B cell (primary cell): ENCODE measurements around the gene ARHGAP6. TPM values are rescaled to one million over a fixed set of nuclear protein-coding genes. Genes with fewer than 3 reads are reported as not detected.

Source experiments
- ATAC-seq: fragments of 200-7000 bp; cut with Tn5 transposase; one replicate; pipeline ENCODE4 v1.10.0; 2021; ENCODE audit warnings: low read depth, mild to moderate bottlenecking, moderate number of reproducible peaks, moderate library complexity
- CTCF ChIA-PET: fragments of 350-600 bp; sonication (Branson Sonifier 250); formaldehyde crosslinking; loops from one replicate; lab custom pipeline; 2021; ENCODE audit warnings: antibody characterized with exemption, inconsistent platforms; lab: Charles Lee
- POLR2A ChIA-PET: fragments of 350-600 bp; sonication (Branson Sonifier 250); formaldehyde crosslinking; loops from one replicate; lab custom pipeline; 2021; ENCODE audit warnings: antibody characterized with exemption; lab: Charles Lee
- DNase-seq: peaks from one replicate; pipeline ENCODE4 v3.0.0; 2013
- H2AFZ ChIP-seq: 2 replicates; pipeline ENCODE4 v1.6.1; 2012; ENCODE audit warnings: mild to moderate bottlenecking, low read depth, low read length; ENCODE audit not compliant: insufficient read depth, poor library complexity, severe bottlenecking
- H3K27ac ChIP-seq, 2 donors: 1 replicate in 1 of 2; 2 replicates in 1 of 2; pipeline ENCODE4 v1.5.1; 2012 to 2013; ENCODE audit warnings: low read length in 2 of 2, mild to moderate bottlenecking in 2 of 2, moderate library complexity in 1 of 2
- H3K27me3 ChIP-seq, 4 experiments: fragments of 200-600 bp in 1 of 4; sonication (generic) in 1 of 4; replicated peaks in 1 of 4; 1 replicate in 2 of 4; 2 replicates in 2 of 4; pipeline versions ENCODE4 v1.6.1 to v1.7.0; 2013 to 2016; ENCODE audit warnings: low read length in 3 of 4, mild to moderate bottlenecking in 2 of 4, mixed read lengths in 1 of 4, moderate library complexity in 1 of 4; ENCODE audit not compliant: insufficient read depth in 4 of 4, control insufficient read depth in 3 of 4; ENCODE audit errors: control extremely low read depth in 1 of 4
- H3K36me3 ChIP-seq, 2 experiments: replicated peaks in 1 of 2; 1 replicate in 1 of 2; 2 replicates in 1 of 2; pipeline versions ENCODE4 v1.6.1 to v1.7.1; 2013; ENCODE audit warnings: low read length in 1 of 2; ENCODE audit not compliant: insufficient read depth in 2 of 2, control insufficient read depth in 1 of 2; ENCODE audit errors: control extremely low read depth in 1 of 2, extremely low read depth in 1 of 2
- H3K4me1 ChIP-seq, 2 donors: fragments of 200-600 bp in 1 of 2; sonication (generic) in 1 of 2; 1 replicate in 1 of 2; 2 replicates in 1 of 2; pipeline versions ENCODE4 v1.5.1 to v1.6.1; 2013 to 2017; ENCODE audit warnings: low read length in 2 of 2; ENCODE audit not compliant: control insufficient read depth in 2 of 2, insufficient read depth in 2 of 2
- H3K4me2 ChIP-seq: replicated peaks from 2 replicates; pipeline ENCODE3; 2012; ENCODE audit warnings: mild to moderate bottlenecking, low read depth, low read length; ENCODE audit not compliant: poor library complexity, severe bottlenecking
- H3K4me3 ChIP-seq, 5 experiments: fragments of 200-600 bp in 1 of 5; sonication (generic) in 1 of 5; 1 replicate in 3 of 5; 2 replicates in 2 of 5; pipeline versions ENCODE4 v1.5.1 to v1.7.0; 2011 to 2016; ENCODE audit warnings: low read length in 4 of 5, mild to moderate bottlenecking in 4 of 5, low read depth in 2 of 5, control low read depth in 1 of 5, moderate library complexity in 1 of 5; ENCODE audit not compliant: insufficient read depth in 1 of 5; ENCODE audit errors: control extremely low read depth in 1 of 5, extremely low read depth in 1 of 5
- H3K79me2 ChIP-seq: fragments of 200-600 bp; sonication (generic); one replicate; pipeline ENCODE4 v1.6.0; 2016; ENCODE audit warnings: low read length; ENCODE audit not compliant: control insufficient read depth, insufficient read depth
- H3K9ac ChIP-seq: fragments of 200-600 bp; sonication (generic); 2 replicates; pipeline ENCODE4 v1.6.1; 2017; ENCODE audit warnings: mild to moderate bottlenecking, low read length, moderate library complexity
- H3K9me3 ChIP-seq, 3 donors: one replicate each; pipeline versions ENCODE4 v1.6.1 to v1.7.1; 2013; ENCODE audit warnings: low read length in 2 of 3; ENCODE audit not compliant: control insufficient read depth in 2 of 3, insufficient read depth in 1 of 3; ENCODE audit errors: control extremely low read depth in 1 of 3
- H4K20me1 ChIP-seq: 2 replicates; pipeline ENCODE4 v1.6.0; 2012; ENCODE audit warnings: mild to moderate bottlenecking, low read length; ENCODE audit not compliant: insufficient read depth, control insufficient read depth, poor library complexity, severe bottlenecking
- H3K27ac Mint-ChIP-seq: one replicate; pipeline ENCODE4 v1.8.0; 2021; ENCODE audit warnings: mixed read lengths
- H3K27me3 Mint-ChIP-seq: one replicate; pipeline ENCODE4 v1.8.0; 2021; ENCODE audit warnings: mixed read lengths
- H3K4me1 Mint-ChIP-seq: one replicate; pipeline ENCODE4 v1.8.0; 2021; ENCODE audit warnings: mixed read lengths
- H3K4me3 Mint-ChIP-seq: one replicate; pipeline ENCODE4 v1.8.0; 2021; ENCODE audit warnings: mixed read lengths
- H3K9me3 Mint-ChIP-seq: one replicate; pipeline ENCODE4 v1.8.0; 2022; ENCODE audit warnings: mixed read lengths; ENCODE audit not compliant: insufficient read depth
- EZH2 ChIP-seq: IDR thresholded peaks from 2 replicates; pipeline ENCODE4 v1.6.1; 2012; ENCODE audit warnings: borderline replicate concordance, low read depth, mild to moderate bottlenecking, moderate library complexity, low read length; ENCODE audit not compliant: insufficient read depth, poor library complexity, severe bottlenecking
- WGBS: methylation state at CpG from one replicate; pipeline ENCODE4 v1.1.5; 2013; ENCODE audit warnings: missing lambda C conversion rate; ENCODE audit not compliant: insufficient coverage; 5-methylcytosine and 5-hydroxymethylcytosine counted together
- intact Hi-C: fragments of 100-400 bp; cut with micrococcal nuclease; formaldehyde crosslinking; loops from one replicate; pipeline ENCODE4 v1.10.0; 2022
- polyA plus RNA-seq: library from polyadenylated mRNA; depleted of rRNA; stranded (reverse); fragments of >200 nt; gene quantifications from 2 replicates; pipeline ENCODE4 v1.2.3, GENCODE V29; 2012
- total RNA-seq, 2 donors: library from RNA; stranded (reverse); fragments of 120-200 nt in 1 of 2; gene quantifications; 1 replicate in 1 of 2; 2 replicates in 1 of 2; pipeline versions ENCODE4 v1.2.3 to v1.2.4, GENCODE V29; 2013 to 2022
- TF ChIP-seq, protein P1 (sequence below): fragments of 200-600 bp; IDR thresholded peaks from one replicate; pipeline ENCODE4 v1.8.0; 2022; ENCODE audit warnings: antibody characterized with exemption, mild to moderate bottlenecking

The ARHGAP6 gene
- total and polyA plus RNA-seq, 2 donors (not counting 1 experiment from before 2014, with no cell fraction given) = 1.6 to 2.6 TPM

- H3K9me3 Mint-ChIP-seq = no peaks in the 10 kb centered on the region
- H3K27ac Mint-ChIP-seq = no peak overlapping the region
- Histone ChIP-seq H3K9me3 (peaks cover 0 to 6% (median 0%) of the 10 kb centered on the region in 3 donors), H3K4me2 (no peak overlapping the region), H3K36me3 (no peaks in the 10 kb centered on the region), H3K79me2 (no peaks in the 10 kb centered on the region), H3K4me3 (no peak overlapping the region), H4K20me1 (no peaks in the 10 kb centered on the region), H3K27ac (no peak overlapping the region), H2AFZ (no peak overlapping the region), H3K9ac (no peak overlapping the region), H3K27me3 (no peaks in the 10 kb centered on the region), H3K4me1 (peaks cover 25 to 27% of the 10 kb centered on the region in 2 donors)
- H3K27me3 Mint-ChIP-seq = no peaks in the 10 kb centered on the region
- WGBS = no CpG with 5 or more reads among the region's 2 CpGs
- ATAC-seq = no peak
- ChIA-PET POLR2A (no interaction called here), CTCF (interaction anchor here (1.2 kb wide), 1 partner anchor 13 kb away, joined by 3 read pairs; no protein-coding TSS in a partner anchor)
- no peak overlapping the region for H3K4me3 Mint-ChIP-seq
- H3K4me1 Mint-ChIP-seq = peaks cover 36% of the 10 kb centered on the region
- DNase-seq = no peak
- TF ChIP-seq EZH2 = no peak
- TF ChIP-seq, protein P1, sequence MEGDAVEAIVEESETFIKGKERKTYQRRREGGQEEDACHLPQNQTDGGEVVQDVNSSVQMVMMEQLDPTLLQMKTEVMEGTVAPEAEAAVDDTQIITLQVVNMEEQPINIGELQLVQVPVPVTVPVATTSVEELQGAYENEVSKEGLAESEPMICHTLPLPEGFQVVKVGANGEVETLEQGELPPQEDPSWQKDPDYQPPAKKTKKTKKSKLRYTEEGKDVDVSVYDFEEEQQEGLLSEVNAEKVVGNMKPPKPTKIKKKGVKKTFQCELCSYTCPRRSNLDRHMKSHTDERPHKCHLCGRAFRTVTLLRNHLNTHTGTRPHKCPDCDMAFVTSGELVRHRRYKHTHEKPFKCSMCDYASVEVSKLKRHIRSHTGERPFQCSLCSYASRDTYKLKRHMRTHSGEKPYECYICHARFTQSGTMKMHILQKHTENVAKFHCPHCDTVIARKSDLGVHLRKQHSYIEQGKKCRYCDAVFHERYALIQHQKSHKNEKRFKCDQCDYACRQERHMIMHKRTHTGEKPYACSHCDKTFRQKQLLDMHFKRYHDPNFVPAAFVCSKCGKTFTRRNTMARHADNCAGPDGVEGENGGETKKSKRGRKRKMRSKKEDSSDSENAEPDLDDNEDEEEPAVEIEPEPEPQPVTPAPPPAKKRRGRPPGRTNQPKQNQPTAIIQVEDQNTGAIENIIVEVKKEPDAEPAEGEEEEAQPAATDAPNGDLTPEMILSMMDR = no peak
- intact Hi-C loops = loop anchor here (1.0 kb wide), 1 partner anchor 7 kb away; no protein-coding TSS in a partner anchor
These were observed 315.9 kb downstream of the ARHGAP6 start for GRCh38 chrX:11349661-11350337.

DNA sequence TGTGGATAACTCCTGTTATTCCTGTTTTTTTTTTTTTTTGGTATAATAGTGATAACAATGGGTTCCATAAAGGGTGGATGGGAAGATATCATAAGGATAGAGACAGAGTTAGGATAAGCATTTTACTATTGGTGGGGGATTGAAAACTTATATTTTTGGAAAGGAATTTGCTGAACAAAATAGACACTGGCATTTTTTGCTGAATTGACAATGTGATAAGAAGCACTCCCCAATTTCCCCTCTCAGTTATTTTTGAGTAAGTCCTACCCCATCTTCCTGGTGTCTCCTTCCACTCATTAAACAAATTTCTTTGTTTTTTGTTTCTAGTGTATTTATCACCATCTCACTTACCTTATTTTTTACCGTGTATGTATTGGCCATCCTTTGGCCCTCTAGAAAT lies 316.7 kb downstream of the ARHGAP6 start:
- WGBS = no CpG with 5 or more reads among the region's 1 CpG
- no peak for DNase-seq
- no peak overlapping the region for H3K4me3 Mint-ChIP-seq
- H3K4me3 ChIP-seq = no peak overlapping the region
- H3K9me3 ChIP-seq = peaks cover 0 to 6% (median 0%) of the 10 kb centered on the region in 3 donors
- no peaks in the 10 kb centered on the region for H3K79me2 ChIP-seq
- ATAC-seq = no peak
- no peaks in the 10 kb centered on the region for H3K9me3 Mint-ChIP-seq
- H3K4me1 ChIP-seq = peaks cover 25 to 27% of the 10 kb centered on the region in 2 donors
- ChIA-PET POLR2A (no interaction called here), CTCF (interaction anchor here (1.2 kb wide), 1 partner anchor 9 kb away, joined by 3 read pairs; no protein-coding TSS in a partner anchor)
- no peak overlapping the region for H3K27ac ChIP-seq
- H3K4me1 Mint-ChIP-seq = peaks cover 36% of the 10 kb centered on the region
- no peak overlapping the region for H3K9ac ChIP-seq
- H3K27me3 Mint-ChIP-seq = no peaks in the 10 kb centered on the region
- no peaks in the 10 kb centered on the region for H4K20me1 ChIP-seq
- no peak overlapping the region for H2AFZ ChIP-seq
- no peaks in the 10 kb centered on the region for H3K36me3 ChIP-seq
- no peak overlapping the region for H3K27ac Mint-ChIP-seq
- no peak for TF ChIP-seq EZH2
- TF ChIP-seq, protein P1 = no peak
- H3K27me3 ChIP-seq = no peaks in the 10 kb centered on the region
- intact Hi-C loops = no loop called here
- no peak overlapping the region for H3K4me2 ChIP-seq
